HK-2 (cell line): ENCODE results near the gene TMEM37.

Source experiments
- DNase-seq: peaks from one replicate; pipeline ENCODE4 v3.0.0-alpha.2; 2018; ENCODE audit not compliant: unreplicated experiment

Gene TMEM37

GRCh38 chr2:119455066-119455718 is 23.5 kb downstream of the TMEM37 start:
- no peak for DNase-seq

- DNase-seq, result no peak
Measured at GRCh38 chr2:119460076-119460475, 28.4 kb downstream of the TMEM37 start.

GRCh38 chr2:119461811-119462210 is 30.2 kb downstream of the TMEM37 start:
- no peak for DNase-seq

- DNase-seq, result no peak
Measured at GRCh38 chr2:119462574-119462973, 30.9 kb downstream of the TMEM37 start.

GRCh38 chr2:119463136-119463535 is 31.5 kb downstream of the TMEM37 start:
- DNase-seq, result no peak

- DNase-seq, result no peak
Measured at GRCh38 chr2:119463990-119464389, 32.3 kb downstream of the TMEM37 start.

GRCh38 chr2:119464981-119465380 is 33.3 kb downstream of the TMEM37 start:
- DNase-seq, result no peak

- DNase-seq, result no peak
Measured at GRCh38 chr2:119465687-119466086, 34.0 kb downstream of the TMEM37 start.

- no peak for DNase-seq
Measured at GRCh38 chr2:119466373-119466772, 34.7 kb downstream of the TMEM37 start.

GRCh38 chr2:119468154-119468955 is 36.7 kb downstream of the TMEM37 start:
- DNase-seq, result no peak

- DNase-seq, result no peak
Measured at GRCh38 chr2:119469131-119469530, 37.5 kb downstream of the TMEM37 start.

- no peak for DNase-seq
Measured at GRCh38 chr2:119469661-119470297, 38.1 kb downstream of the TMEM37 start.

GRCh38 chr2:119472749-119473148 is 41.1 kb downstream of the TMEM37 start:
- DNase-seq, result no peak

- DNase-seq, result no peak
Measured at GRCh38 chr2:119473621-119474370, 42.1 kb downstream of the TMEM37 start.

- no peak for DNase-seq
Measured at GRCh38 chr2:119474371-119475224, 42.9 kb downstream of the TMEM37 start.

GRCh38 chr2:119475225-119475856 is 43.7 kb downstream of the TMEM37 start:
- no peak for DNase-seq

- no peak for DNase-seq
Measured at GRCh38 chr2:119475857-119476244, 44.2 kb downstream of the TMEM37 start.

- DNase-seq, result peak; percentile 80
Measured at GRCh38 chr2:119476301-119477112, 44.9 kb downstream of the TMEM37 start.

- DNase-seq, result no peak
Measured at GRCh38 chr2:119477113-119477505, 45.5 kb downstream of the TMEM37 start.
